Measurements from ENCODE around the gene CGN. TPM values are rescaled to one million over a fixed set of nuclear protein-coding genes. Genes with fewer than 3 reads are reported as not detected.

CGN gene
- total RNA-seq, 4 donors from 2014 or later, result 0.44 to 0.98 TPM; not detected in 2

DNA sequence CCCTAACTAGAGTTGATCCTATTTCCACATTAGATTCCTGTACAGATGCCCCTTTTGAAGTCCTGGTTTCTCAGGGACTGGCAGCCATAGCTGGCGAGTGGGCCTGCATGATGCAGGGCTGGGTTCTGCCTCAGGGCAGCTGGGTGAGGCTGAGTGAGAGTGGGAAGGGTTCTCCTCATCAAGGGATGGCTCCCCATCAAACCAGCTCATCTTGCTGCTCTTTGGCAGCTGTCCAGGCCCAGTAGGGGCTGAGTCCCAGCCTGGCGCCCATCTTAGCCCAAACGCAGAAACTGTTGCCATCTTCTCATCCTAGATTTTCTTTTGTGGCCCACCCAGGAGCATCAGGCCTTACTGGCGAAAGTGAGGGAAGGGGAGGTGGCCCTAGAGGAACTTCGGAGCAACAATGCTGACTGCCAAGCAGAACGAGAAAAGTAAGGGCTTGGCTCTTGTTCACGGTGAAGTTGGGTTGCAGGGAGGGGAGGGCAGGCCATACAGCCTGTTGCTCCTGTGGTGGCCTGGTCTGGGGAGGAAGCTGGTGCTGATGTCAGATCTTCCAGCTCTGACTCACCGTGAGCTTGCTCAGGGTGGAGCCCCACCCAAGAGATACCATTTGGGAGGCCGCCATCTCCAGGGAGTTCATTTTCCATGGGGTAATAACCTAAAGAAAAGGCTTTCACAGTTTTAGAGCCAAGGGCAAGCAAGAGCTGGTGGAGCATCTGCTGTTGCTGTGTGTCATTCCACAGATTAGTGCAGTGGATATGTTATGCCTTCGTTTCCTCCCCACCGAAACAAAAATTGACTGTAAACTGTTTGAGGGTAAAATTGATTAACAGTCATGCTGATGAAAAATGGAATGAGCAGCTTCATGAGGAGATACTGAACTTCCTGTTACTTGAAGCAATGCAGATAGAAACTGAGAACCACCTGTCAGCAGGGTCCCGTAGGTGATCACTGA lies 63.7 kb downstream of the CGN start:
- TF ChIP-seq, protein P1, sequence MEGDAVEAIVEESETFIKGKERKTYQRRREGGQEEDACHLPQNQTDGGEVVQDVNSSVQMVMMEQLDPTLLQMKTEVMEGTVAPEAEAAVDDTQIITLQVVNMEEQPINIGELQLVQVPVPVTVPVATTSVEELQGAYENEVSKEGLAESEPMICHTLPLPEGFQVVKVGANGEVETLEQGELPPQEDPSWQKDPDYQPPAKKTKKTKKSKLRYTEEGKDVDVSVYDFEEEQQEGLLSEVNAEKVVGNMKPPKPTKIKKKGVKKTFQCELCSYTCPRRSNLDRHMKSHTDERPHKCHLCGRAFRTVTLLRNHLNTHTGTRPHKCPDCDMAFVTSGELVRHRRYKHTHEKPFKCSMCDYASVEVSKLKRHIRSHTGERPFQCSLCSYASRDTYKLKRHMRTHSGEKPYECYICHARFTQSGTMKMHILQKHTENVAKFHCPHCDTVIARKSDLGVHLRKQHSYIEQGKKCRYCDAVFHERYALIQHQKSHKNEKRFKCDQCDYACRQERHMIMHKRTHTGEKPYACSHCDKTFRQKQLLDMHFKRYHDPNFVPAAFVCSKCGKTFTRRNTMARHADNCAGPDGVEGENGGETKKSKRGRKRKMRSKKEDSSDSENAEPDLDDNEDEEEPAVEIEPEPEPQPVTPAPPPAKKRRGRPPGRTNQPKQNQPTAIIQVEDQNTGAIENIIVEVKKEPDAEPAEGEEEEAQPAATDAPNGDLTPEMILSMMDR (IDR thresholded peaks at IDR 0.05; ENCODE audit: low read depth), result no peak

DNA sequence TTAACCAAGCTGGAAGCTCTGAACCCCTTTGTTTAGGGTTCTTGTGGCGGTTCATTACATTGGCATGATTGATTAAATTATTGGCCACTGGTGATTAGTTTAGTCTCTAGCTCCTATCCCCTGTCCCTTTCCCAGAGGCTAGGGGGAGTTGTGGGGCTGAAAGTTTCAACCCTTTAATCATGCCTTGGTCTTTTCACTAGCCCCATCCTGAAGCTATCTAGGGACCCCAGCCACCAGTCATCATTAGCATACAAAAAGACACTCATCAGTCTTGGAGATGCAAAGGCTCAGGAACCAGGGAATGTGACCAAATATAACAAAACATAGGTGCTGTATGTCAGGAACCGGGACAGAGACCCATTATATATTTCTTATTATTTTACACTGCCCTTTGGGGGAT lies 66.0 kb downstream of the CGN start:
- TF ChIP-seq, protein P1 (IDR thresholded peaks at IDR 0.05; ENCODE audit: low read depth), result no peak

DNA sequence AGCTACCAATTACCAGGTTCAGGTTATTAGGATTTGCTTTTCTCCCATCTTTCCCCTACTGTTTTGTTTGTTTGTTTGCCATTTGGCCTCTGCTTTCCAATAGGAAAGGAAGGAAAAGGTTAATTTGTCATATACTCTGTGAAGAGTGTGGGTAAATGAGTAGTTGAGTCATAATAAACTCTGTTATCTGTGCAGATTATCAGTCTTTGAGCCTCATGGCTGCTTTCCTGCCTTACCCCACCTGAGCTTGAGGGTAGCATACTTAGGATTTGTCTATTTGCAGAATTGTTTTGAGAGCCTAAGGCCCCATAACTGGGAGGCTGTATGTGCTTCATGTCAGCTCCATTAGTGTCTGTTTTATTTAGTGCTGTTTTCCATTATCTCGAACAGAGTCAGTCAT lies 67.8 kb downstream of the CGN start:
- TF ChIP-seq, protein P1 (IDR thresholded peaks at IDR 0.05; ENCODE audit: low read depth), result no peak

DNA sequence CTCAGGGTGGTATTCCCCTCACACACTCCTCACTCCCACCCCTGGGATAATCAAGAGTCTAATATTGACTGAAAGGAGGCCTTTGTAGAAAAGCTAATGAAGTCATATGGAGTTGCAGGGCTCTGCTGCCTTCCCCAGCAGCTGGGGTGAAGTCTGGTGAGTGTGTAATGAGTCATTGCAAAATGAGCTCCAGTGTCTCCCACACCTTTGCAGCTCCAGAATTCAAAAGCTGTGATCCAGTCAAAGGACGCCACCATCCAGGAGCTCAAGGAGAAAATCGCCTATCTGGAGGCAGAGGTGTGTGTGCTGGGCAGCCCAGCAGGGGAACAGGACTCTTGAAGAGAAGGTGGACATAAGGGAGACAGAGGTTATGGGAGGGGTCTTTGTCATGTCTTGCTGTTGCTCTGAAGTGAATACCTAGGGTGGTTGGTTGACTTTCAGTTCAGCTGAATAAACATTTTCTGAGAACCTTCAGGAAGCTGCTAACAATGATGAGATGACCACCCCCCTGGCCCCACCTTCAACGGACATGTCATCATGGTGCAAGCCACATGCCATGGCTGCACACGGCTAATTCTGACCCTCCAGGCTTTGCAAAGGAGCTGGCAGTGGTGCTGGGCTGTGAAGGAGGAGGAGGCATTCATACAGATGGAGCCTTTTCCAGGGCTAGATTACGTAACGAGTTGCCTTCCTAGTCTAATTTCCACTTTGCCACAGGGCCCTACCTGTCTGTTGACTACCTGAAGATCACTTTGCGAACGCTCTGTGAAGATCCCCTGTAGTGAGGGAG lies 68.4 kb downstream of the CGN start:
- TF ChIP-seq, protein P1 (IDR thresholded peaks at IDR 0.05; ENCODE audit: low read depth), result no peak

DNA sequence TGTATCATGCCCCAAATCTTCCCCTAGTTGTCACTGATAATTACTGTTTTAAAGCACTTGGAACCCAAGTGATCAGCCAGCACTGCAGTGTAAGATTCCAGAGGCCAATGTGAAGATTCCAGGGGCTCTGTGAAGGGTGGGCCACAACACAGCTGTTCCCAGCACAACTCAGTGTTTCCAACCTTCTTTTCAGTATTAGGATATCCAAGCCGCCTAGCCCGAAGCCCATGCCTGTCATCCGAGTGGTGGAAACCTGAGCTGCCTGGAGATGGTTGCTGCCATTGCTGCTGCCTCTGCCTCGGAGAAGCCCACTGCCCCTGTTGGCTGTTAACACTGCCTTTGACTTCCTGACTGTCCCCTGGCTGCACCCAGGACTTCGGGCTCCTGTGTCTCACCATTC lies 70.3 kb downstream of the CGN start:
- TF ChIP-seq, protein P1 (IDR thresholded peaks at IDR 0.05; ENCODE audit: low read depth), result no peak

DNA sequence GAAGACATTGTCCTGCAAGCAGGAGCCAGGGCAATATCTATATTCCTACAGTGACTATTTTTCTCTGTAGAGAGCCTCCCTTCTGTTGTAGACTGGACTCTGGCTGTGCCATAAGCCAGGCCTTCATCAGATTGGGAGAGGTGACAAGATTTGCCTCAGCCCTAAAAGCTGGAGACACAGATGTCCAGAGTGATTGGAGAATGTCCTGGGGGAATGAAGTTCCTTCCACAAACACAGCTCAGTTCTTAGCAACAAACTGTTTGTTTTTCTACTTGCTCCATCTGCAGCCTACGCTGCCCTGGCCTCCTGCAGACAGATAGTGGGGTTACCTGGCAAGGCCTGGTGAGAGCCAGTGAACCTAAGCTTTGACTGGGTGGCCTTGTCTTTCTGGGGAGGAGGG lies 70.7 kb downstream of the CGN start:
- TF ChIP-seq, protein P1 (IDR thresholded peaks at IDR 0.05; ENCODE audit: low read depth), result no peak

DNA sequence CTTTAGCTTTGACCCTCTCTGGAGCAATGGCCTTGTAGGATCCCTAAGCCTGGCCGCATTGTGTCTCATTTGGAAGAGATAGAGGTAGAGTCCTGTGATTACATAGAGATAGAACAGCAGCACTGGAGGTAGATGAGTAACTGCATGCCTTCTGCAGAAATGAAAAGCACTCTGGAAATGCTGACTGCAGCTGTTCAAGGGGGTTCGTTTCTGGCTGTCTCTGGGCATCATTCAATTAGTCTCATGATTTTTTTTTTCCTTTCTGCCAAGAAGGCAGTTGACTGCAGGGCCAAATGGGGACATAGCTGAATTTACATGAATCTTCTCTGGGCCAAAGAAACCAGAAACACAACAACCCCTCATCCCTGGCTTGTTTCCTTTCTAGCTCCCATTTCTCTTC lies 72.6 kb downstream of the CGN start:
- TF ChIP-seq, protein P1 (IDR thresholded peaks at IDR 0.05; ENCODE audit: low read depth), result no peak
